C4-2B (cell line): ENCODE results near the gene DNAH17.

ENCODE experiments used
- ZFX ChIP-seq: fragments of 450-650 bp; IDR thresholded peaks from 2 replicates; pipeline ENCODE4 v1.6.1; 2017
- TF ChIP-seq, protein P1 (sequence below): fragments of 450-650 bp; conservative IDR thresholded peaks from 2 replicates; pipeline ENCODE4 v1.5.1; 2017; ENCODE audit warnings: mild to moderate bottlenecking

DNA sequence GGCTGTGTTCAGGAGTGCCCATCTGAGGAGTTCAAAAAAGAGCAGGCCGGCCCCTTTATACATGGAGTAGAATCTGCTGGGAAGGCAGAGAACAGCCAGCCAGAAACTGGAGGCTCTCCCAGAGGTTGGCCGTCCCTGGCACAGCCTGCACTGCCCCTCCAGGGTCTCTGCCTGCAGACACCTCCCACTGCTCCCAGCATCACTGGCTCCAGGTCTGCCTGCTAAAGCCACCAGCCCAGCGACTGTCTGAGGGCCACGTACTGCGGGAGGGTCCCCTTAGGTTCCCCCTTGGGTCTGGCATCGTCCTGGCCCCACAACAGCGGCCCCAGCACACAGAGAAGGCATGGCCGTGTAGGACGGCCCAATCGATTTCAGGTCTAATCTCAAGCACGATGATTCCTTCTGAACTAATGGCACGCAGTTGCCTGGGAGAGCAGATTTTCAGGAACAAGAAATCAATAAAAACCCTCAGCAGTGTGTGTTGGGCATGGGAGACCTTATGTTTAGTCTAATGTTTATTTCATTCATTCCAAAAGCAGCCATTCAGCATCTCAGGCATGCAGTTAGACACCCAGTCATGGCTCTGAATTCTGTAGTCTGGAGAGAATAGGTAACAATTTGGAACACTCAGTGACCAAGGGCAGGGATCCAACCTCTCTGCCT lies 103.1 kb downstream of the DNAH17 start:
- TF ChIP-seq, protein P1, sequence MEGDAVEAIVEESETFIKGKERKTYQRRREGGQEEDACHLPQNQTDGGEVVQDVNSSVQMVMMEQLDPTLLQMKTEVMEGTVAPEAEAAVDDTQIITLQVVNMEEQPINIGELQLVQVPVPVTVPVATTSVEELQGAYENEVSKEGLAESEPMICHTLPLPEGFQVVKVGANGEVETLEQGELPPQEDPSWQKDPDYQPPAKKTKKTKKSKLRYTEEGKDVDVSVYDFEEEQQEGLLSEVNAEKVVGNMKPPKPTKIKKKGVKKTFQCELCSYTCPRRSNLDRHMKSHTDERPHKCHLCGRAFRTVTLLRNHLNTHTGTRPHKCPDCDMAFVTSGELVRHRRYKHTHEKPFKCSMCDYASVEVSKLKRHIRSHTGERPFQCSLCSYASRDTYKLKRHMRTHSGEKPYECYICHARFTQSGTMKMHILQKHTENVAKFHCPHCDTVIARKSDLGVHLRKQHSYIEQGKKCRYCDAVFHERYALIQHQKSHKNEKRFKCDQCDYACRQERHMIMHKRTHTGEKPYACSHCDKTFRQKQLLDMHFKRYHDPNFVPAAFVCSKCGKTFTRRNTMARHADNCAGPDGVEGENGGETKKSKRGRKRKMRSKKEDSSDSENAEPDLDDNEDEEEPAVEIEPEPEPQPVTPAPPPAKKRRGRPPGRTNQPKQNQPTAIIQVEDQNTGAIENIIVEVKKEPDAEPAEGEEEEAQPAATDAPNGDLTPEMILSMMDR = no peak
- TF ChIP-seq ZFX = no peak
